ENCODE results near the gene SLC25A28. TPM values are rescaled to one million over a fixed set of nuclear protein-coding genes. Genes with fewer than 3 reads are reported as not detected.

The SLC25A28 gene
- total and polyA plus RNA-seq, 2 experiments from 2014 or later = 12.4 to 15.5 TPM

DNA sequence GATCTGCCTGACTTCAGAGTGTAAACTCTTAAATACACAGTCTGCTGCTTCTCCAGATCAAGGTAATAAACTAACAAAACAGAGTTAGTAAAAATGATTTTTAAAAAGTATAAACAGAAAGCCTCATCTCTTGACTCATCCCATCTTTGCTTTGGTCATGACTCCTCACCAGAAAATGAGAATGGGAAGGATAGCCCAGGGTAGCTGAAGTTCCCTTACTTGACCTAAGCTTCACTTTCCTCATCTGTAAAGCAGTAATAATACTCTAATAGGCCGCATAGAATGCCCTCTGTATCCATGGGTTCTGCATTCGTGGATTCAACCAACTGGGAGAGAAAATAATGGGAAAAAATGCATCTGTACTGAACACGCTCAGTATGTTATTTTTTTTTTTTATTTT is 11.3 kb upstream of the SLC25A28 start:
- H3K9me3 Mint-ChIP-seq = no peaks in the 10 kb centered on the region
- H3K4me1 ChIP-seq (ENCODE audit: insufficient read depth) = no peaks in the 10 kb centered on the region
- H3K79me2 ChIP-seq (replicated peaks; ENCODE audit: insufficient read depth) = no peaks in the 10 kb centered on the region
- no peak overlapping the region for H2AFZ ChIP-seq
- no peak overlapping the region for H3K4me3 Mint-ChIP-seq
- no peaks in the 10 kb centered on the region for H3K36me3 ChIP-seq (ENCODE audit: insufficient read depth)
- no peak overlapping the region for H3K27ac ChIP-seq (ENCODE audit: low read depth)
- H3F3A ChIP-seq (replicated peaks; ENCODE audit: low read depth) = no peaks in the 10 kb centered on the region
- TF ChIP-seq ZNF331 (CRISPR knock-in tag; IDR thresholded peaks at IDR 0.05; ENCODE audit: low read depth) = no peak
- TF ChIP-seq, protein P1, sequence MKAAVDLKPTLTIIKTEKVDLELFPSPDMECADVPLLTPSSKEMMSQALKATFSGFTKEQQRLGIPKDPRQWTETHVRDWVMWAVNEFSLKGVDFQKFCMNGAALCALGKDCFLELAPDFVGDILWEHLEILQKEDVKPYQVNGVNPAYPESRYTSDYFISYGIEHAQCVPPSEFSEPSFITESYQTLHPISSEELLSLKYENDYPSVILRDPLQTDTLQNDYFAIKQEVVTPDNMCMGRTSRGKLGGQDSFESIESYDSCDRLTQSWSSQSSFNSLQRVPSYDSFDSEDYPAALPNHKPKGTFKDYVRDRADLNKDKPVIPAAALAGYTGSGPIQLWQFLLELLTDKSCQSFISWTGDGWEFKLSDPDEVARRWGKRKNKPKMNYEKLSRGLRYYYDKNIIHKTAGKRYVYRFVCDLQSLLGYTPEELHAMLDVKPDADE (IDR thresholded peaks at IDR 0.05) = no peak
- TF ChIP-seq, protein P2, sequence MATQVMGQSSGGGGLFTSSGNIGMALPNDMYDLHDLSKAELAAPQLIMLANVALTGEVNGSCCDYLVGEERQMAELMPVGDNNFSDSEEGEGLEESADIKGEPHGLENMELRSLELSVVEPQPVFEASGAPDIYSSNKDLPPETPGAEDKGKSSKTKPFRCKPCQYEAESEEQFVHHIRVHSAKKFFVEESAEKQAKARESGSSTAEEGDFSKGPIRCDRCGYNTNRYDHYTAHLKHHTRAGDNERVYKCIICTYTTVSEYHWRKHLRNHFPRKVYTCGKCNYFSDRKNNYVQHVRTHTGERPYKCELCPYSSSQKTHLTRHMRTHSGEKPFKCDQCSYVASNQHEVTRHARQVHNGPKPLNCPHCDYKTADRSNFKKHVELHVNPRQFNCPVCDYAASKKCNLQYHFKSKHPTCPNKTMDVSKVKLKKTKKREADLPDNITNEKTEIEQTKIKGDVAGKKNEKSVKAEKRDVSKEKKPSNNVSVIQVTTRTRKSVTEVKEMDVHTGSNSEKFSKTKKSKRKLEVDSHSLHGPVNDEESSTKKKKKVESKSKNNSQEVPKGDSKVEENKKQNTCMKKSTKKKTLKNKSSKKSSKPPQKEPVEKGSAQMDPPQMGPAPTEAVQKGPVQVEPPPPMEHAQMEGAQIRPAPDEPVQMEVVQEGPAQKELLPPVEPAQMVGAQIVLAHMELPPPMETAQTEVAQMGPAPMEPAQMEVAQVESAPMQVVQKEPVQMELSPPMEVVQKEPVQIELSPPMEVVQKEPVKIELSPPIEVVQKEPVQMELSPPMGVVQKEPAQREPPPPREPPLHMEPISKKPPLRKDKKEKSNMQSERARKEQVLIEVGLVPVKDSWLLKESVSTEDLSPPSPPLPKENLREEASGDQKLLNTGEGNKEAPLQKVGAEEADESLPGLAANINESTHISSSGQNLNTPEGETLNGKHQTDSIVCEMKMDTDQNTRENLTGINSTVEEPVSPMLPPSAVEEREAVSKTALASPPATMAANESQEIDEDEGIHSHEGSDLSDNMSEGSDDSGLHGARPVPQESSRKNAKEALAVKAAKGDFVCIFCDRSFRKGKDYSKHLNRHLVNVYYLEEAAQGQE (IDR thresholded peaks at IDR 0.05; ENCODE audit: unreplicated experiment) = no peak
- TF ChIP-seq JUNB (IDR thresholded peaks at IDR 0.05; ENCODE audit: unreplicated experiment) = no peak
- TF ChIP-seq, protein P3, sequence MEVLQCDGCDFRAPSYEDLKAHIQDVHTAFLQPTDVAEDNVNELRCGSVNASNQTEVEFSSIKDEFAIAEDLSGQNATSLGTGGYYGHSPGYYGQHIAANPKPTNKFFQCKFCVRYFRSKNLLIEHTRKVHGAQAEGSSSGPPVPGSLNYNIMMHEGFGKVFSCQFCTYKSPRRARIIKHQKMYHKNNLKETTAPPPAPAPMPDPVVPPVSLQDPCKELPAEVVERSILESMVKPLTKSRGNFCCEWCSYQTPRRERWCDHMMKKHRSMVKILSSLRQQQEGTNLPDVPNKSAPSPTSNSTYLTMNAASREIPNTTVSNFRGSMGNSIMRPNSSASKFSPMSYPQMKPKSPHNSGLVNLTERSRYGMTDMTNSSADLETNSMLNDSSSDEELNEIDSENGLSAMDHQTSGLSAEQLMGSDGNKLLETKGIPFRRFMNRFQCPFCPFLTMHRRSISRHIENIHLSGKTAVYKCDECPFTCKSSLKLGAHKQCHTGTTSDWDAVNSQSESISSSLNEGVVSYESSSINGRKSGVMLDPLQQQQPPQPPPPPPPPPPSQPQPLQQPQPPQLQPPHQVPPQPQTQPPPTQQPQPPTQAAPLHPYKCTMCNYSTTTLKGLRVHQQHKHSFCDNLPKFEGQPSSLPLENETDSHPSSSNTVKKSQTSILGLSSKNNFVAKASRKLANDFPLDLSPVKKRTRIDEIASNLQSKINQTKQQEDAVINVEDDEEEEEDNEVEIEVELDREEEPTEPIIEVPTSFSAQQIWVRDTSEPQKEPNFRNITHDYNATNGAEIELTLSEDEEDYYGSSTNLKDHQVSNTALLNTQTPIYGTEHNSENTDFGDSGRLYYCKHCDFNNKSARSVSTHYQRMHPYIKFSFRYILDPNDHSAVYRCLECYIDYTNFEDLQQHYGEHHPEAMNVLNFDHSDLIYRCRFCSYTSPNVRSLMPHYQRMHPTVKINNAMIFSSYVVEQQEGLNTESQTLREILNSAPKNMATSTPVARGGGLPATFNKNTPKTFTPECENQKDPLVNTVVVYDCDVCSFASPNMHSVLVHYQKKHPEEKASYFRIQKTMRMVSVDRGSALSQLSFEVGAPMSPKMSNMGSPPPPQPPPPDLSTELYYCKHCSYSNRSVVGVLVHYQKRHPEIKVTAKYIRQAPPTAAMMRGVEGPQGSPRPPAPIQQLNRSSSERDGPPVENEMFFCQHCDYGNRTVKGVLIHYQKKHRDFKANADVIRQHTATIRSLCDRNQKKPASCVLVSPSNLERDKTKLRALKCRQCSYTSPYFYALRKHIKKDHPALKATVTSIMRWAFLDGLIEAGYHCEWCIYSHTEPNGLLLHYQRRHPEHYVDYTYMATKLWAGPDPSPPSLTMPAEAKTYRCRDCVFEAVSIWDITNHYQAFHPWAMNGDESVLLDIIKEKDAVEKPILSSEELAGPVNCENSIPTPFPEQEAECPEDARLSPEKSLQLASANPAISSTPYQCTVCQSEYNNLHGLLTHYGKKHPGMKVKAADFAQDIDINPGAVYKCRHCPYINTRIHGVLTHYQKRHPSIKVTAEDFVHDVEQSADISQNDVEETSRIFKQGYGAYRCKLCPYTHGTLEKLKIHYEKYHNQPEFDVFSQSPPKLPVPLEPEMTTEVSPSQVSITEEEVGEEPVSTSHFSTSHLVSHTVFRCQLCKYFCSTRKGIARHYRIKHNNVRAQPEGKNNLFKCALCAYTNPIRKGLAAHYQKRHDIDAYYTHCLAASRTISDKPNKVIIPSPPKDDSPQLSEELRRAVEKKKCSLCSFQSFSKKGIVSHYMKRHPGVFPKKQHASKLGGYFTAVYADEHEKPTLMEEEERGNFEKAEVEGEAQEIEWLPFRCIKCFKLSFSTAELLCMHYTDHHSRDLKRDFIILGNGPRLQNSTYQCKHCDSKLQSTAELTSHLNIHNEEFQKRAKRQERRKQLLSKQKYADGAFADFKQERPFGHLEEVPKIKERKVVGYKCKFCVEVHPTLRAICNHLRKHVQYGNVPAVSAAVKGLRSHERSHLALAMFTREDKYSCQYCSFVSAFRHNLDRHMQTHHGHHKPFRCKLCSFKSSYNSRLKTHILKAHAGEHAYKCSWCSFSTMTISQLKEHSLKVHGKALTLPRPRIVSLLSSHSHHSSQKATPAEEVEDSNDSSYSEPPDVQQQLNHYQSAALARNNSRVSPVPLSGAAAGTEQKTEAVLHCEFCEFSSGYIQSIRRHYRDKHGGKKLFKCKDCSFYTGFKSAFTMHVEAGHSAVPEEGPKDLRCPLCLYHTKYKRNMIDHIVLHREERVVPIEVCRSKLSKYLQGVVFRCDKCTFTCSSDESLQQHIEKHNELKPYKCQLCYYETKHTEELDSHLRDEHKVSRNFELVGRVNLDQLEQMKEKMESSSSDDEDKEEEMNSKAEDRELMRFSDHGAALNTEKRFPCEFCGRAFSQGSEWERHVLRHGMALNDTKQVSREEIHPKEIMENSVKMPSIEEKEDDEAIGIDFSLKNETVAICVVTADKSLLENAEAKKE (CRISPR knock-in tag; IDR thresholded peaks at IDR 0.05) = no peak
- TF ChIP-seq NANOG (IDR thresholded peaks at IDR 0.05; ENCODE audit: borderline replicate concordance) = no peak
- no peak for TF ChIP-seq ZNF114 (CRISPR knock-in tag; IDR thresholded peaks at IDR 0.05)
- no peak for TF ChIP-seq EZH2phosphoT487 (IDR thresholded peaks at IDR 0.05; ENCODE audit: unreplicated experiment)
- TF ChIP-seq, protein P4, sequence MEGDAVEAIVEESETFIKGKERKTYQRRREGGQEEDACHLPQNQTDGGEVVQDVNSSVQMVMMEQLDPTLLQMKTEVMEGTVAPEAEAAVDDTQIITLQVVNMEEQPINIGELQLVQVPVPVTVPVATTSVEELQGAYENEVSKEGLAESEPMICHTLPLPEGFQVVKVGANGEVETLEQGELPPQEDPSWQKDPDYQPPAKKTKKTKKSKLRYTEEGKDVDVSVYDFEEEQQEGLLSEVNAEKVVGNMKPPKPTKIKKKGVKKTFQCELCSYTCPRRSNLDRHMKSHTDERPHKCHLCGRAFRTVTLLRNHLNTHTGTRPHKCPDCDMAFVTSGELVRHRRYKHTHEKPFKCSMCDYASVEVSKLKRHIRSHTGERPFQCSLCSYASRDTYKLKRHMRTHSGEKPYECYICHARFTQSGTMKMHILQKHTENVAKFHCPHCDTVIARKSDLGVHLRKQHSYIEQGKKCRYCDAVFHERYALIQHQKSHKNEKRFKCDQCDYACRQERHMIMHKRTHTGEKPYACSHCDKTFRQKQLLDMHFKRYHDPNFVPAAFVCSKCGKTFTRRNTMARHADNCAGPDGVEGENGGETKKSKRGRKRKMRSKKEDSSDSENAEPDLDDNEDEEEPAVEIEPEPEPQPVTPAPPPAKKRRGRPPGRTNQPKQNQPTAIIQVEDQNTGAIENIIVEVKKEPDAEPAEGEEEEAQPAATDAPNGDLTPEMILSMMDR (conservative IDR thresholded peaks at IDR 0.05; ENCODE audit: low read depth in 2 of 2) = no peak
- no peak for TF ChIP-seq POLR2AphosphoS5 (IDR thresholded peaks at IDR 0.05; ENCODE audit: low read depth)
- TF ChIP-seq CREB1 (CRISPR knock-in tag; IDR thresholded peaks at IDR 0.05; ENCODE audit: low read depth) = no peak
- no peak for TF ChIP-seq STAT1 (IDR thresholded peaks at IDR 0.05; ENCODE audit: unreplicated experiment)
- no peak overlapping the region for H3K4me3 ChIP-seq
- DNase-seq (ENCODE audit: low spot score) (no peak), ATAC-seq (no peak)
- no peak overlapping the region for H3K27ac Mint-ChIP-seq
- H3K36me3 Mint-ChIP-seq (ENCODE audit: low read depth) = no peaks in the 10 kb centered on the region
- H4K20me1 ChIP-seq (replicated peaks; ENCODE audit: insufficient read depth) = no peaks in the 10 kb centered on the region
- peaks cover 10% of the 10 kb centered on the region; the same call in 2 of the 3 replicates for H3K4me1 Mint-ChIP-seq
- H3K27me3 Mint-ChIP-seq (ENCODE audit: insufficient read depth, low read depth, poor library complexity) = no peaks in the 10 kb centered on the region
- no peak overlapping the region for H3K4me2 ChIP-seq
- H3K27me3 ChIP-seq (ENCODE audit: insufficient read depth) = no peaks in the 10 kb centered on the region
- H3K9me2 ChIP-seq (ENCODE audit: insufficient read depth) = no peaks in the 10 kb centered on the region
